Fibroblast of skin of left quadriceps (primary cell): ENCODE measurements around the gene FLG2.
"Not testable (repeated sequence)": the region's sequence is repeated elsewhere in the genome, so short reads cannot be mapped to it uniquely, and the experiment has no call there.

Experiments used
- DNase-seq, 2 experiments: peaks; one replicate each; pipeline ENCODE4 v3.0.0-alpha.2; 2013; ENCODE audit warnings: low read depth in 2 of 2

FLG2 gene

DNA sequence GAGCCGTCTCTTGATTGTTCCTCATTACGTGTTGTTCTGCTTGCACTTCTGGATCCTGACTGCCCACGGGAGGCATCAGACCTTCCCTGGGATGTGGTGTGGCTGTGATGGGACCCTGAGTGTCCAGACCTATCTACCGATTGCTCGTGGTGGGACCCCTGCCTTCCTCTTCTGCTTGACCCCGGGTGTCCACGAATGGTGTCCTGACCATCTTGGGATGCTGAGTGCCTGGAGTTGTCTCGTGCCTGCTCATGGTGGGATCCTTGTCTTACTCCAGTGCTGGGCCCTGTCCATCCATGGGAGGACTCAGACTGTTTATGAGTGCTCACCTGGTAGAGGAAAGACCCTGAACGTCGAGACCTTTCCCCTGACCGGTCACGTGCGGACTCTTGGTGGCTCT lies 47.6 kb downstream of the FLG2 start:
- not testable (repeated sequence) for DNase-seq

DNA sequence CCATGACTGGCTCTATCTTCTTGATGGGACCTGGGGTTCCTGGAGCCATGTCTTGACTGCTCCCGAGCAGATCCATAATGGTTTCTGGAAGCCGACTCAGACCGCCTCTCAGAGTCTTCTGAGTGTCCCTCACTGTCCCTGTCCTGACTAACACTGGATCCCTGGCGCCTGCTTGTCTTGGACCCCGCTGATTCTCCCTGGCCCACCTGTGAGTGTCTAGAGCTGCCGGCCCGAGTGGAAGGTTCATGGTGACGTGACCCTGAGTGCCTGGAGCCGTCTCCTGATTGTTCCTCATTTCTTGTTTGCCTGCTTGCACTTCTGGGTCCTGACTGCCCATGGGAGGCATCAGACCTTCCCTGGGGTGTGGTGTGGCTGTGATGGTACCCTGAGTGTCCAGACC lies 49.9 kb downstream of the FLG2 start:
- DNase-seq, result no peak

DNA sequence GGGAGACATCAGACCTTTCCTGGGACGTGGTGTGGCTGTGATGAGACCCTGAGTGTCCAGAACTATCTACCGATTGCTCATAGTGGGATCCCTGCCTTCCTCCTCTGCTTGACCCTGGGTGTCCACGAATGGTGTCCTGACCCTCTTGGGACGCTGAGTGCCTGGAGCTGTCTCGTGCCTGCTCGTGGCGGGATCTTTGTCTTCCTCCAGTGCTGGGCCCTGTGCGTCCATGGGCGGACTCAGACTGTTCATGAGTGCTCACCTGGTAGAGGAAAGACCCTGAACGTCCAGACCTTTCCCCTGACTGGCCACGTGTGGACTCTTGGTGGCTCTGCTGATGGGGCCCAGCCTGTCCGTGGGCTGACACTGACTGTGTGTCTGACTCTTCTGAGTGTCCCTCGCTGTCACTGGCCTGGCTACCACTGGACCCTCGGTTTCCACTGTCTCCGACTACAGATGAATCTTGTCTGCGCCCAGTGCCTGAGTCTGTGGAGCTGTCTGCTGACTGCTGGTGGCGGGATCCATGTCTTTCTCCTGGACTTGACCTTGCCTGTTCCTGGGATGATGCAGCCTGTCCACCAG lies 50.4 kb downstream of the FLG2 start:
- not testable (repeated sequence) for DNase-seq

DNA sequence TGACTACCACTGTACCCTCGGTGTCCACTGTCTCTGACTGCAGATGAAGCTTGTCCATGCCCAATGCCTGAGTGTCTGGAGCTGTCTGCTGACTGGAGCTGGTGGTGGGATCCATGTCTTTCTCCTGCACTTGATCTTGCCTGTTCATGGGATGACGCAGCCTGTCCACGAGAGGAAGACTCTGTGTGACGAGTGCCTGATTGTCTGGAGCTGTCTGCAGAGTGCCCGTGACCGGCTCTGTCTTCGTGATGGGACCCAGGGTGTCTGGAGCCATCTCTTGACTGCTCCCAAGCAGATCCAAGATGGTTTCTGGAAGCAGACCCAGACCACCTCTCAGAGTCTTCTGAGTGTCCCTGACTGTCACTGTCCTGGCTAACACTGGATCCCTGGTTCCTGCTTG lies 51.0 kb downstream of the FLG2 start:
- DNase-seq, result not testable (repeated sequence)

DNA sequence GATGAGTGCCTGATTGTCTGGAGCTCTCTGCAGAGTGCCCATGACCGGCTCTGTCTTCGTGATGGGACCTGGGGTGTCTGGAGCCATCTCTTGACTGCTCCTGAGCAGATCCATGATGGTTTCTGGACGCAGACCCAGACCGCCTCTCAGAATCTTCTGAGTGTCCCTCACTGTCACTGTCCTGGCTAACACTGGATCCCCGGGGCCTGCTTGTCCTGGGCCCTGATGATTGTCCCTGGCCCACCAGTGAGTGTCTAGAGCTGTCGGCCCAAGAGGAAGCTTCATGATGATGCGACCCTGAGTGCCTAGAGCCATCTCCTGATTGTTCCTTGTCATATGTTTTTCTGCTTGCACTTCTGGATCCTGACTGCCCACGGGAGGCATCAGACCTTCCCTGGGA lies 51.8 kb downstream of the FLG2 start:
- not testable (repeated sequence) for DNase-seq

DNA sequence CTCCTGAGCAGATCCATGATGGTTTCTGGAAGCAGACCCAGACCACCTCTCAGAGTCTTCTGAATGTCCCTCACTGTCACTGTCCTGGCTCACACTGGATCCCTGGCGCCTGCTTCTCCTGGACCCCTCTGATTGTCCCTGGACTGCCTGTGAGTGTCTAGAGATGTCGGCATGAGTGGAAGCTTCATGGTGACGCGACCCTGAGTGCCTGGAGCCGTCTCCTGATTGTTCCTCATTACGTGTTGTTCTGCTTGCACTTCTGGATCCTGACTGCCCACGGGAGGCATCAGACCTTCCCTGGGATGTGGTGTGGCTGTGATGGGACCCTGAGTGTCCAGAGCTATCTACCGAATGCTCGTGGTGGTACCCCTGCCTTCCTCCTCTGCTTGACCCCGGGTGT lies 53.7 kb downstream of the FLG2 start:
- DNase-seq, result not testable (repeated sequence)

DNA sequence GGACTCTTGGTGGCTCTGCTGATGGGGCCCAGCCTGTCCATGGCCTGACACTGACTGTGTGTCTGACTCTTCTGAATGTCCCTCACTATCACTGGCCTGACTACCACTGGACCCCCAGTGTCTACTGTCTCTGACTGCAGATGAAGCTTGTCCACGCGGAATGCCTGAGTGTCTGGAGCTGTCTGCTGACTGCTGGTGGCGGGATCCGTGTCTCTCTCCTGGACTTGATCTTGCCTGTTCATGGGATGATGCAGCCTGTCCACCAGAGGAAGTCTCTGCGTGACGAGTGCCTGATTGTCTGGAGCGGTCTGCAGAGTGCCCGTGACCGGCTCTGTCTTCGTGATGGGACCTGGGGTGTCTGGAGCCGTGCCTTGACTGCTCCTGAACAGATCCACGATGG lies 55.0 kb downstream of the FLG2 start:
- not testable (repeated sequence) for DNase-seq

DNA sequence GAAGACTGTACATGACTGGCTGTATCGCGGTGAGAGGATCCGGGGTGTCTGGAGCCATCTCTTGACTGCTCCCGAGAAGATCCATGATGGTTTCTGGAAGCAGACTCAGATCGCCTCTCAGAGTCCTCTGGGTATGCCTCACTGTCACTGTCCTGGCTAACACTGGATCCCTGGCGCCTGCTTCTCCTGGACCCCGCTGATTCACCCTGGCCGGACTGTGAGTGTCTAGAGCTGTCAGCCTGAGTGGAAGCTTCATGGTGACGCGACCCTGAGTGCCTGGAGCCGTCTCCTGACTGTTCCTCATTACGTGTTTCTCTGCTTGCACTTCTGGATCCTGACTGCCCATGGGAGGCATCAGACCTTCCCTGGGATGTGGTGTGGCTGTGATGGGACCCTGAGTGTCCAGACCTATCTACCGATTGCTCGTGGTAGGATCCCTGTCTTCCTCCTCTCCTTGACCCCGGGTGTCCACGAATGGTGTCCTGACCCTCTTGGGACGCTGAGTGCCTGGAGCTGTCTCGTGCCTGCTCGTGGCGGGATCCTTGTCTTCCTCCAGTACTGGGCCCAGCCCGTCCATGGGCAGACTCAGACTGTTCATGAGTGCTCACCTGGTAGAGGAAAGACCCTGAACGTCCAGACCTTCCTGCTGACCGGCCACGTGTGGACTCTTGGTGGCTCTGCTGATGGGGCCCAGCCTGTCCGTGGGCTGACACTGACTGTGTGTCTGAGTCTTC lies 56.5 kb downstream of the FLG2 start:
- DNase-seq, result not testable (repeated sequence)
